Measurements from ENCODE around the gene OR6S1.
"Not testable (repeated sequence)": the region's sequence is repeated elsewhere in the genome, so short reads cannot be mapped to it uniquely, and the experiment has no call there.

Gene OR6S1

GRCh38 chr14:20630340-20631022 lies 11.0 kb downstream of the OR6S1 start:
- no peak for DNase-seq

- no peak for DNase-seq
These were observed 13.2 kb downstream of the OR6S1 start for GRCh38 chr14:20628063-20628854.

- DNase-seq: no peak
These were observed 14.0 kb downstream of the OR6S1 start for GRCh38 chr14:20627346-20628027.

- DNase-seq: no peak
These were observed 15.2 kb downstream of the OR6S1 start for GRCh38 chr14:20626274-20626673.

- DNase-seq: no peak
These were observed 16.9 kb downstream of the OR6S1 start for GRCh38 chr14:20624495-20625070.

GRCh38 chr14:20623798-20624197 lies 17.7 kb downstream of the OR6S1 start:
- no peak for DNase-seq

- DNase-seq: no peak
These were observed 18.6 kb downstream of the OR6S1 start for GRCh38 chr14:20622816-20623291.

GRCh38 chr14:20620798-20621478 lies 20.6 kb downstream of the OR6S1 start:
- DNase-seq: no peak

GRCh38 chr14:20619688-20620087 lies 21.8 kb downstream of the OR6S1 start:
- not testable (repeated sequence) for DNase-seq

GRCh38 chr14:20618271-20618749 lies 23.2 kb downstream of the OR6S1 start:
- no peak for DNase-seq

GRCh38 chr14:20617138-20618003 lies 24.1 kb downstream of the OR6S1 start:
- DNase-seq: no peak

- DNase-seq: no peak
These were observed 25.5 kb downstream of the OR6S1 start for GRCh38 chr14:20615996-20616395.

GRCh38 chr14:20614038-20614840 lies 27.3 kb downstream of the OR6S1 start:
- DNase-seq: no peak

- peak; percentile 98 for DNase-seq
These were observed 28.1 kb downstream of the OR6S1 start for GRCh38 chr14:20613094-20614037.

GRCh38 chr14:20612403-20612802 lies 29.1 kb downstream of the OR6S1 start:
- DNase-seq: no peak

GRCh38 chr14:20611277-20611676 lies 30.2 kb downstream of the OR6S1 start:
- DNase-seq: no peak

GRCh38 chr14:20610002-20610765 lies 31.3 kb downstream of the OR6S1 start:
- DNase-seq: peak; percentile 65

- peak; percentile 76 for DNase-seq
These were observed 32.1 kb downstream of the OR6S1 start for GRCh38 chr14:20609215-20610001.
